Erythroblast (primary cell): ENCODE results near the gene DSN1.

ENCODE experiments used
- GATA1 ChIP-seq: IDR thresholded peaks from 2 replicates; pipeline ENCODE4 v1.6.1; 2011; ENCODE audit warnings: low read depth, mild to moderate bottlenecking, control low read depth, low read length, moderate library complexity
- POLR2A ChIP-seq: IDR thresholded peaks from 2 replicates; pipeline ENCODE4 v1.6.1; 2011; ENCODE audit warnings: mild to moderate bottlenecking, low read length

- no peak for TF ChIP-seq POLR2A
- TF ChIP-seq GATA1: no peak
Observed at GRCh38 chr20:36819659-36820058, 46.1 kb upstream of the DSN1 start.
